Measurements from ENCODE around the gene R3HCC1L.
"Not testable (repeated sequence)": the region's sequence is repeated elsewhere in the genome, so short reads cannot be mapped to it uniquely, and the experiment has no call there.

Gene R3HCC1L

DNA sequence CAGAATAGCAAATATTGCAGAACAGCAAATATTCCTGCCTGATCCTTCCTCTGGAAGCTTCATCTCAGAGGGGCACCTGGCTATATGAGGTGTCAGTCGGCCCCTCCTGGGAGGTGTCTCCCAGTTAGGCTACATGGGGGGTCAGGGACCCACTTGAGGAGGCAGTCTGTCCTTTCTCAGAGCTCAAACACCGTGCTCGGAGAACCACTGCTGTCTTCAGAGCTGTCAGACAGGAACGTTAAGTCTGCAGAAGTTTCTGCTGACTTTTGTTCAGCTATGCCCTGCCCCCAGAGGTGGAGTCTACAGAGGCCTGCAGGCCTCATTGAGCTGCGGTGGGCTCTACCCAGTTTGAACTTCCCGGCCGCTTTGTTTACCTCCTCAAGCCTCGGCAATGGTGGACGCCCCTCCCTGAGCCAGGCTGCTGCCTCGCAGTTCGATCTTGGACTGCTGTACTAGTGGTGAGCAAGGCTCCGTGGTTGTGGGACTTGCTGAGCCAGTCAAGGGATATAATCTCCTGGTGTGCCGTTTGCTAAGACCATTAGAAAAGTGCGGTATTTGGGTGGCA lies 48.0 kb downstream of the R3HCC1L start:
- not testable (repeated sequence) for DNase-seq

- DNase-seq = no peak
These were observed 52.2 kb downstream of the R3HCC1L start for GRCh38 chr10:98186681-98187080.

DNA sequence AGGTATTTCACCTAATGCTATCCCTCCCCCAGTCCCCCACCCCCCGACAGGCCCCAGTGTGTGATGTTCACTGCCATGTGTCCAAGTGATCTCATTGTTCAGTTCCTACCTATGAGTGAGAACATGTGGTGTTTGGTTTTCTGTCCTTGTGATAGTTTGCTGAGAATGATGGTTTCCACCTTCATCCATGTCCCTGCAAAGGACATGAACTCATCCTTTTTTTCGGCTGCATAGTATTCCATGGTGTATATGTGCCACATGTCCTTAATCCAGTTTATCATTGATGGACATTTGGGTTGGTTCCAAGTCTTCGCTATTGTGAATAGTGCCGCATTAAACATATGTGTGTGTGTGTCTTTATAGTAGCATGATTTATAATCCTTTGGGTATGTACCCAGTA lies 56.3 kb downstream of the R3HCC1L start:
- not testable (repeated sequence) for DNase-seq

GRCh38 chr10:98193037-98193436 lies 58.6 kb downstream of the R3HCC1L start:
- no peak for DNase-seq

GRCh38 chr10:98194633-98195032 lies 60.2 kb downstream of the R3HCC1L start:
- DNase-seq = no peak

DNA sequence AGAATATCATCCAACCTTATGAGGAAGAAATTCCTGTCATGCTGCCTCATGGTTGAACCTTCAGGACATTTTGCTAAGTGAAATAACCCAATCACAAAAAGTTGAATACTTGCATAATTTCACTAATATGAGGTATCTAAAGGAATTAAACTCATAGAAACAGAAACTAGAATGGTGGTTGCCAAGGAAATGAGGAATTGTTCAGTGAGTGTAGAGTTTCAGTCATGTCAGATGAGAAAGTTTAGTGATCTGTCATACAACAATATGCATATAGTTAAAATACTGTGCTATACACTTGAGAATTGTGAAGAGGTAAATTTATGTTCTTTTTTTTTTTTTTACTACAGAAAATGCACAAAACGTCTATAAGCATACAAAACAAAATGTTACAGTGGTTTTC lies 60.7 kb downstream of the R3HCC1L start:
- DNase-seq = no peak

- DNase-seq = no peak
These were observed 62.5 kb downstream of the R3HCC1L start for GRCh38 chr10:98196985-98197384.

- no peak for DNase-seq
These were observed 67.3 kb downstream of the R3HCC1L start for GRCh38 chr10:98201760-98202159.

DNA sequence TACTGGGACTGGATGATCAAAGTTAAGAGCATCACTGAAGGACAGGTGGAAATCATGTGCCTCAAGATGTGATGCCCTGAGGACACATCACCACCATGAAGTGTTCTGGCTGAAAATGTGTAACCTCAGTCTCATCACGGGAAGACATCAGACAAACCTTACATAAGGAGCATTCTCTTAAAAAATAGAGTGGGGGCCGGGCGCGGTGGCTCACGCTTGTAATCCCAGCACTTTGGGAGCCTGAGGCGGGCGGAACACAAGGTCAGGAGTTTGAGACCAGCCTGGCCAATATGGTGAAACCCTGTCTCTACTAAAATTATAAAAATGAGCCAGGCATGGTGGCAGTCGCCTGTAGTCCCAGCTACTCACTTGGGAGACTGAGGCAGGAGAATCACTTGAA lies 67.9 kb downstream of the R3HCC1L start:
- DNase-seq = no peak

DNA sequence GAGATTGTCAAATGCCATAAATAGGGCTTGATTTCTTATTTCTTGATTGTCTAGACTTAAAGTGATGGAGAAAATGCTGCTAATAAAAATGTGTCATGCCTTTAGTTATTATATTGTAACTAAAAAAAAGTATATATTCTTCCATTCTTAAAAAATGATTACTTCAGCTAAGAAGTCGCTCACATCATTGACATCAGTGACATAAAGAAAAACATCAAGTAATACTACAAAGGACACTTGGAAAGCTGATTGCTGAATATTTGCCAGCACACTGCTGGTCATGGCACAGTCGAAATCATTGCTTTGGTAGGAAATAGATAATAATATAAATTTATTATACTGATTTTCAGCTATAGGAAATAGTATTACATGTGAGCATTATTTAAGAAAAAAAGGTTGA lies 70.9 kb downstream of the R3HCC1L start:
- no peak for DNase-seq

- no peak for DNase-seq
These were observed 74.5 kb downstream of the R3HCC1L start for GRCh38 chr10:98208925-98209324.

GRCh38 chr10:98209441-98209840 lies 75.0 kb downstream of the R3HCC1L start:
- no peak for DNase-seq

- no peak for DNase-seq
These were observed 77.7 kb downstream of the R3HCC1L start for GRCh38 chr10:98212196-98212595.

- DNase-seq = no peak
These were observed 79.3 kb downstream of the R3HCC1L start for GRCh38 chr10:98213740-98214139.

- DNase-seq = no peak
These were observed 80.9 kb downstream of the R3HCC1L start for GRCh38 chr10:98215373-98215772.

DNA sequence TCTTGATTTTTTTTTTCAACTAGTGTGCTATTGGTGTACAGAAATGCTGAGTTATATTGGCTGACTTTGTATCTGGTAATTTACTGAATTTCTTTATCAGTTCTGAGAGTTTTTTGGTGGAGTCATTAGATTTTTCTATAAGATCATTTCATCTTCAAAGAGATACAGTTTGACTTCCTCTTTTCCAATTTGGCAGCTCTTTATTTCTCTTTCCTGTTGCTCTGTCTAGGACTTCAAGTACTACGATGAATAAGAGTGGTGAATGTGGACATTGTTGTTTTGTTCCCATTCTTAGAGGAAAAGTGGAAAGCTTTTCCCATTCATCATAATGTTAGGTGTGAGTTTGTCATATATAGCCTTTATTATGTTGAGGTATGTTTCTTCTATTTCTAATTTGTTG lies 83.3 kb downstream of the R3HCC1L start:
- DNase-seq = no peak

- no peak for DNase-seq
These were observed 89.4 kb downstream of the R3HCC1L start for GRCh38 chr10:98223874-98224273.

DNA sequence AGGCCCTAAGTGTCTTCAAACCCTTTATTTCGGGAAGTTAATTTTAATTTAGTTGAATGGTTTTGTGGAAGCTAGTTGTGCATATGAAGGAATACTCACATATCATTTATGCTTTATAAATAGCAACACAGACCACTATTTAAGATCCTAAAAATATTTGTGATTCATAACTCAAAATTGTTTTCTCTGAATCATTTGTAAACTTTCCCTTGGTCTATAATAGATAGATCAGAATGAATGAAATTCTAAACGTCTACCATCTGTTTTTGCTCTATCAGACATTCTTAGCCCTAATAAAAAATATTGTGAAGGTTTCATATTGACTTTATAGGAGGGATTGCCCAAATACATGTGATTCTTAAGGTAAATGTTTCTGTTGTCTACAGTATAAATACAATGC lies 90.1 kb downstream of the R3HCC1L start:
- no peak for DNase-seq

GRCh38 chr10:98224996-98225395 lies 90.5 kb downstream of the R3HCC1L start:
- no peak for DNase-seq

DNA sequence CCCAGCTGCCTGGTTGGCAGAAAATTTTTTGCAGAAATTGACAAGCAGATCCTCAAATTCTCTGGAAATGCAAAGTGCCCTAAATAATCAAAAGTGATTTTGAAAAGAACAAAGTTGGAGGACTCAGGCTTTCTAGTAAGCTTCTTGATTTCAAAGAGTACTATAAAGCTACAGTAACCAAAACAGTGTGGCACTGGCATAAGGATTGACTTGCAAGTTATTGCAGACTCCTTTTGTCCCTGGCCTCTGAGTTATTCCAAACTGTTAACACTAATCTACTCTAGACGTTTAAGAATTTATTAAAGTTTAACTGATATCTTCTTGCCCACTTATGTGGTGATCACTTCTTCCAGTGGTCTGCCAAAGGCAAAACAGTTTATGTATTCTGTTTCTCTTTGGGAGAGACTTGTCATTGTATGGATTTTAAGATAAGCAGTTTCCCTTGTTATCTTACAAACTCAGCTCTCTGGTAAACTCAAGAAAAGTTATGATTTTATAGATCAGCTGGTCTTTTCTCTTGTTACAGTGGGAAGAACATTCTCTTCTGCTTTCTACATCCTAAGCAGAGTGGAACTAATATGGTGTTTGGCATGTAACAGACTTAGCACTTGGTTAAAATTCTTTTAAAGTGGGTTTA lies 92.2 kb downstream of the R3HCC1L start:
- no peak for DNase-seq

DNA sequence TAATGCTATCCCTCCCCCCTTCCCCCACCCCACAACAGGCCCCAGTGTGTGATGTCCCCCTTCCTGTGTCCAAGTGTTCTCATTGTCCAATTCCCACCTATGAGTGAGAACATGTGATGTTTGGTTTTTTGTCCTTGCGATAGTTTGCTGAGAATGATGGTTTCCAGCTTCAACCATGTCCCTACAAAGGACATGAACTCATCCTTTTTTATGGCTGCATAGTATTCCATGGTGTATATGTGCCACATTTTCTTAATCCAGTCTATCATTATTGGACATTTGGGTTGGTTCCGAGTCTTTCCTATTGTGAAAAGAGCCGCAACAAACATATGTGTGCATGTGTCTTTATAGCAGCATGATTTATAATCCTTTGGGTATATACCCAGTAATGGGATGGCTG lies 93.3 kb downstream of the R3HCC1L start:
- not testable (repeated sequence) for DNase-seq

DNA sequence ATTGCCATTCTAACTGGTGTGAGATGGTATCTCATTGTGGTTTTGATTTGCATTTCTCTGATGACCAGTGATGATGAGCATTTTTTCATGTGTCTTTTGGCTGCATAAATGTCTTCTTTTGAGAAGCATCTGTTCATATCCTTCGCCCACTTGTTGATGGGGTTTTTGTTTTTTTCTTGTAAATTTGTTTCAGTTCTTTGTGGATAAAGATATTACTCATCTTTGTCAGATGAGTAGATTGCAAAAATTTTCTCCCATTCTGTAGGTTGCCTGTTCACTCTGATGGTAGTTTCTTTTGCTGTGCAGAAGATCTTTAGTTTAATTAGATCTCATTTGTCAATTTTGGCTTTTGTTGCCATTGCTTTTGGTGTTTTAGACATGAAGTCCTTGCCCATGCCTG lies 93.8 kb downstream of the R3HCC1L start:
- not testable (repeated sequence) for DNase-seq

DNA sequence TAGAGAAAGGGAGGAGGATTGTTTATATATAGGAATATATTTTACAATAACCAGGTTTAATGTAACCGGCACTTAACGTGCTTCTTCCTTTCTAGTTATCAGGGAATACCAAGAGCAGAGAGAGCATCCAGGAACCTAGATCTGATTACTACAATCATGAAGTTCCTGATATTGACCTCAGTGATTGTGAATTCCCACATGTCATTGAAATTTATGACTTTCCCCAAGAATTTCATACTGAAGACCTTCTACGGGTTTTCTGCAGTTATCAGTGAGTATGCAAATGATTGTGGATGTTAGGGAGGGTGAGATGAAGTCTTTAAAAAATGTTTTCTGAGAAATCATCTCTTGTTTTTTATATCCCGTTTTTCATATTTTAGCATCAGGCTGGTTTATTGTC lies 97.0 kb downstream of the R3HCC1L start:
- no peak for DNase-seq

DNA sequence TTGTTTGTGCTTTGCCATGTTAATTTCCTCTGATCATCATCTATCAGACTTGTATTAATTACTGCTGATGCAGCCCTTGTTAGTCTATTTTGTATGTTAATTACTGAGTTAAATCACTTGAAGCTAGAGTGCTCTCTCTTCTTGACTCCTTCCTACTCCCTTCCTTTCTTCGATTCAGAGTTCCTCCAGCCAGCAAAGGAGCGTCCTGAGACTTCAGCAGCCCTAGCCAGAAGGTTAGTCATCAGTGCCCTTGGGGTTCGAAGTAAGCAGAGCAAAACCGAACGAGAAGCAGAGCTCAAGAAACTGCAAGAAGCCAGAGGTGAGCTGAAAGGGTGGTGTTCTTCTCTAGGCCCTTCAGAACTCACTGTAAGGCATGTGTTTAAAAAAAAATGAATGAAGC lies 101.4 kb downstream of the R3HCC1L start:
- no peak for DNase-seq

- no peak for DNase-seq
These were observed 102.4 kb downstream of the R3HCC1L start for GRCh38 chr10:98236862-98237261.
